ENCODE data around the gene CFAP141. TPM values are rescaled to one million over a fixed set of nuclear protein-coding genes. Genes with fewer than 3 reads are reported as not detected.

The CFAP141 gene
- polyA plus RNA-seq, 1 donor from 2014 or later = not detected

DNA sequence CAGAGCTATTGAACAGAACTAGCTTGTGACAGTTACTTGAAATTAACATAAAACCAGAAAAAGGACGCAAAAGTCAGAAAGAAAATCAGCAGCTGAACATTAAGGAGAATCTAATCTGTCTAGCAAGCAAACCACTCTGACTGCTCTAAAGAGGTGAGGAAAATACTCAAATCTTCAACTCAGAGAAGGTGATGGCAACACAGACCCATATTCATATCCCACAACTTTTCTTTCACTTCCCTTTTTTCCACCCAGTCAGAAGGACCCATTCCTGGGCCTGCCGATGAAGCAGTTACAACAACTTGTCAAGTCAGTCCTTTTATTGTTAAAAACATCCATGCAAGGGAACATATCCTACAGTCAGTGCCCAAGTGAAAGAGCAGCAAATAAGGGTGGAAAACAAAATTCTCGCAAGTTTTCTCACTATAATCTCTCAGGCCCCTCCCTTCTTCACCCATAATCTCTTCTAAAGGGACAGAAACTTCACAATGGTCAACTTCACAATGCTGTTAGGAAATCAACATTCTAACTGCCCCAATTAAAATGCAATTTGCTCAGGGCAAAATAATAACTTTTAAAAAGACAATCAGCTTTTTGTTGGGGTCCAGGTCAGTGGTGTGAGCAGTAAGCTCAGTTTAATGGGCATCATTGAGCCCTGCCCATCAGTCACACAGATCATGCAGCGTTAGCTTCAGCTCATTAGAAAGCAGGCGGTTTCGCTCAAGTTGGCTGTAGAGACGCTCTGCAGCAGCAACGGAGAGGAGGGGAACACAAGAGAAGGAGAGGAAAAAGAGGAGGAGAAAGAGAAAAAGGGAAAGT is 47.6 kb downstream of the CFAP141 start:
- H3K9ac ChIP-seq (ENCODE audit: low read length) = no peak overlapping the region
- no peaks in the 10 kb centered on the region for H3K9me3 ChIP-seq (ENCODE audit: low read length)
- no peak for TF ChIP-seq POLR2AphosphoS5 (IDR thresholded peaks at IDR 0.05)
- H2AFZ ChIP-seq (ENCODE audit: low read depth, low read length) = no peak overlapping the region
- H3K79me2 ChIP-seq (replicated peaks; ENCODE audit: insufficient read depth, low read length) = no peaks in the 10 kb centered on the region
- no peaks in the 10 kb centered on the region for H3K27me3 ChIP-seq (ENCODE audit: insufficient read depth, low read depth, low read length)
- no peak overlapping the region for H3K27ac ChIP-seq (ENCODE audit: low read length)
- peaks cover 23% of the 10 kb centered on the region for H3K36me3 ChIP-seq (ENCODE audit: insufficient read depth, low read length)
- no peak overlapping the region for H3K4me3 ChIP-seq (ENCODE audit: low read length)
- H4K20me1 ChIP-seq (ENCODE audit: insufficient read depth) = no peaks in the 10 kb centered on the region
- no peaks in the 10 kb centered on the region for H3F3A ChIP-seq (ENCODE audit: insufficient read depth, low read length, poor library complexity, severe bottlenecking)
- H3K4me2 ChIP-seq (ENCODE audit: low read length) = no peak overlapping the region
- no peaks in the 10 kb centered on the region for H3K9me2 ChIP-seq (ENCODE audit: insufficient read depth, low read length)

DNA sequence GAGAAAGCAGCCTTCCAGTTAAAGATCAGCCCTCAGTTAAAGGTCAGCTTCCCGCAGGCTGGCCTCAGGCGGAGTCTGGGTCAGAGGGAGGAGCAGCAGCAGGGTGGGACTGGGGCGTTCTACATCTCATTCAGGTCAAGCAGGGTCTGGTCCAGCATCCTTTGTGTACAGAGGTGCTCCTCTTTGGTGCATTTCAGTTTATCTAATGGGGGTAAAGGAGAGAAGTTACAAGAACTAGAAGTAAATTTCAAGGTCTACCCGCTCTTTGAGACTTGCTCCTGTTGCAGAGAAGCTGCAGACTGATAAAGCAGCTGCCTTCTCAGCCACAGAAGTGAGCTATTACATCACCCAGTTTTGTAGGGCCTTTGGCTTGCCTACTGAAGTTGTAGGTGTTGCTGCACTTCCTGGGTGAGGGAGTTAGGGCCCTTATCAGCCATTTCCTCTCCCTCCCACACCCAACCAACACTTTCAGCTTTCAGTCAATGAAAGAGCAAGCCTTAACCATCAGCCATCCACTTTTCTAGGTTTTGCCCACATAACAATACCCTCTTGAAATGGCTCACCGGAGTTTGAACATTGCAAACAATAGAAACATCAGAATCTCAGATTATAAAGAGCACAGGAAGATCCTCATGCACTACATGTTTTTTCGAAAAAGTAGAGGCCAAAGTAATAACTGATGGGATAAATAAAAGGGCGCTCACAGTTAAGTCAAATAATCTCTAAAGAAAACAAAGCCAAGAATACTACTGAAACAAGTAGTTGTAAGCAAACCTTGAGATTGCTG is 48.4 kb downstream of the CFAP141 start:
- Histone ChIP-seq H3K4me3 (ENCODE audit: low read length) (no peak overlapping the region), H3K79me2 (replicated peaks; ENCODE audit: insufficient read depth, low read length) (no peaks in the 10 kb centered on the region), H3K9ac (ENCODE audit: low read length) (no peak overlapping the region), H3K4me2 (ENCODE audit: low read length) (no peak overlapping the region), H2AFZ (ENCODE audit: low read depth, low read length) (no peak overlapping the region), H3K27me3 (ENCODE audit: insufficient read depth, low read depth, low read length) (no peaks in the 10 kb centered on the region), H3K36me3 (ENCODE audit: insufficient read depth, low read length) (peaks cover 23% of the 10 kb centered on the region), H3K9me3 (ENCODE audit: low read length) (no peaks in the 10 kb centered on the region), H4K20me1 (ENCODE audit: insufficient read depth) (no peaks in the 10 kb centered on the region), H3F3A (ENCODE audit: insufficient read depth, low read length, poor library complexity, severe bottlenecking) (no peaks in the 10 kb centered on the region), H3K27ac (ENCODE audit: low read length) (no peak overlapping the region), H3K9me2 (ENCODE audit: insufficient read depth, low read length) (no peaks in the 10 kb centered on the region)
- no peak for TF ChIP-seq POLR2AphosphoS5 (IDR thresholded peaks at IDR 0.05)
- TF ChIP-seq, protein P1, sequence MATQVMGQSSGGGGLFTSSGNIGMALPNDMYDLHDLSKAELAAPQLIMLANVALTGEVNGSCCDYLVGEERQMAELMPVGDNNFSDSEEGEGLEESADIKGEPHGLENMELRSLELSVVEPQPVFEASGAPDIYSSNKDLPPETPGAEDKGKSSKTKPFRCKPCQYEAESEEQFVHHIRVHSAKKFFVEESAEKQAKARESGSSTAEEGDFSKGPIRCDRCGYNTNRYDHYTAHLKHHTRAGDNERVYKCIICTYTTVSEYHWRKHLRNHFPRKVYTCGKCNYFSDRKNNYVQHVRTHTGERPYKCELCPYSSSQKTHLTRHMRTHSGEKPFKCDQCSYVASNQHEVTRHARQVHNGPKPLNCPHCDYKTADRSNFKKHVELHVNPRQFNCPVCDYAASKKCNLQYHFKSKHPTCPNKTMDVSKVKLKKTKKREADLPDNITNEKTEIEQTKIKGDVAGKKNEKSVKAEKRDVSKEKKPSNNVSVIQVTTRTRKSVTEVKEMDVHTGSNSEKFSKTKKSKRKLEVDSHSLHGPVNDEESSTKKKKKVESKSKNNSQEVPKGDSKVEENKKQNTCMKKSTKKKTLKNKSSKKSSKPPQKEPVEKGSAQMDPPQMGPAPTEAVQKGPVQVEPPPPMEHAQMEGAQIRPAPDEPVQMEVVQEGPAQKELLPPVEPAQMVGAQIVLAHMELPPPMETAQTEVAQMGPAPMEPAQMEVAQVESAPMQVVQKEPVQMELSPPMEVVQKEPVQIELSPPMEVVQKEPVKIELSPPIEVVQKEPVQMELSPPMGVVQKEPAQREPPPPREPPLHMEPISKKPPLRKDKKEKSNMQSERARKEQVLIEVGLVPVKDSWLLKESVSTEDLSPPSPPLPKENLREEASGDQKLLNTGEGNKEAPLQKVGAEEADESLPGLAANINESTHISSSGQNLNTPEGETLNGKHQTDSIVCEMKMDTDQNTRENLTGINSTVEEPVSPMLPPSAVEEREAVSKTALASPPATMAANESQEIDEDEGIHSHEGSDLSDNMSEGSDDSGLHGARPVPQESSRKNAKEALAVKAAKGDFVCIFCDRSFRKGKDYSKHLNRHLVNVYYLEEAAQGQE (IDR thresholded peaks at IDR 0.05; ENCODE audit: borderline replicate concordance) = no peak
- TF ChIP-seq RAD21 (conservative IDR thresholded peaks at IDR 0.05) = no peak
- no peak for TF ChIP-seq MXI1 (conservative IDR thresholded peaks at IDR 0.05; ENCODE audit: poor library complexity, severe bottlenecking)
- no peak for TF ChIP-seq SMC3 (conservative IDR thresholded peaks at IDR 0.05; ENCODE audit: poor library complexity)
- no peak for TF ChIP-seq CTCF (IDR thresholded peaks at IDR 0.05; ENCODE audit: poor library complexity, severe bottlenecking)
- TF ChIP-seq EP300 (conservative IDR thresholded peaks at IDR 0.05; ENCODE audit: poor library complexity, severe bottlenecking) = no peak
- TF ChIP-seq TAF1 (IDR thresholded peaks at IDR 0.05; ENCODE audit: low read depth) = no peak
- TF ChIP-seq EZH2 (IDR thresholded peaks at IDR 0.05; ENCODE audit: borderline replicate concordance, insufficient read depth, low read length, poor library complexity, severe bottlenecking) = no peak
